GM23248 (cell line): Measurements from ENCODE around the gene OR52E8.

Experiments used
- EZH2 ChIP-seq: fragments of 200-600 bp; sonication (generic); IDR thresholded peaks from 2 replicates; pipeline ENCODE4 v1.6.1; 2018; ENCODE audit warnings: antibody characterized with exemption, mild to moderate bottlenecking; ENCODE audit not compliant: insufficient read depth, poor library complexity, severe bottlenecking
- EZH2phosphoT487 ChIP-seq: fragments of 200-600 bp; sonication (generic); IDR thresholded peaks from 2 replicates; pipeline ENCODE4 v1.6.1; 2018; ENCODE audit warnings: antibody characterized with exemption, moderate library complexity, mild to moderate bottlenecking, low read depth; ENCODE audit not compliant: insufficient read depth

GRCh38 chr11:5892908-5893307 is 35.4 kb upstream of the OR52E8 start, which contains the start of gene OR52E5:
- no peak for TF ChIP-seq EZH2
- no peak for TF ChIP-seq EZH2phosphoT487
